GM12872 (cell line): ENCODE measurements around the gene KCNN3.

Source experiments
- CTCF ChIP-seq: IDR thresholded peaks from 3 replicates; pipeline ENCODE4 v1.5.1; 2011; ENCODE audit warnings: low read depth, mild to moderate bottlenecking, low read length, moderate library complexity; ENCODE audit not compliant: insufficient read depth

Gene KCNN3

DNA sequence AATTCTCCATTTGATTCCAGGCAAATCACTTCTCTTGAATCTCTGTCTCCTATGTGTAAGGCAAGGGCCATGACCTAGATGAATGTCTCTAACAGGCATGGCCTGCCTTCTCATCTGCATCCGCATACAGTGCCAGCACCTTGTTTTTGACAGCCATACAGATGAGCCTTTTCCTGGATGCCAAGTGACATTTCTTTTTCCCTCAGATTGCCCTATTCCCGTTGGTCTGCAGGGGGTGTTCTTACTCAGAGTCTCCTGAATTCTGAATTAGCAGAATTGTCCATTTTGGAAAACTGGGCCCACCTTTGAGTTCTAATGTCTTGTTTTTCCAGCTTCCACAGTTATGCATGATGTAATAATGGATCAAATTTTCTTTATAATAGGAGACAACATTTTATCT, 174.1 kb downstream of the KCNN3 start:
- no peak for TF ChIP-seq CTCF

DNA sequence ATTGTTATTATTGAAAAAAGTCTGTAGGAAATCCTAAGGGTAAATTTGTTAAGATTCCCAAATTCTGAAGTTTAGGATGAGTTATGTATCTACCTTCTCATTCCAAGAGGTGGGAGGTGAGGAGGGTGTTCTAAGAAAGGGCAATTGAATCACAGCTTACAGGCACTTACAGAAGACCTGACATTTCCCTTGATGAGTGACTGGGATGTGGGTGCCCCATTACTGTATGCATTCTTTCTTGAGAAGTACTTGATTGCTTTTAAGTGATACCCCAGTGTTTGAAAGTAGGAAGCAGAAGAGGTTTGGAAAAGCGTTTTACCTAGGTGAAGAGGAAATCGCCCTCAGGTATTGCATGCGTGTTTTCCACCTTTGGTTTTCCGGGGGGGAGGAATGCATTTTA, 175.1 kb downstream of the KCNN3 start:
- TF ChIP-seq CTCF = no peak

DNA sequence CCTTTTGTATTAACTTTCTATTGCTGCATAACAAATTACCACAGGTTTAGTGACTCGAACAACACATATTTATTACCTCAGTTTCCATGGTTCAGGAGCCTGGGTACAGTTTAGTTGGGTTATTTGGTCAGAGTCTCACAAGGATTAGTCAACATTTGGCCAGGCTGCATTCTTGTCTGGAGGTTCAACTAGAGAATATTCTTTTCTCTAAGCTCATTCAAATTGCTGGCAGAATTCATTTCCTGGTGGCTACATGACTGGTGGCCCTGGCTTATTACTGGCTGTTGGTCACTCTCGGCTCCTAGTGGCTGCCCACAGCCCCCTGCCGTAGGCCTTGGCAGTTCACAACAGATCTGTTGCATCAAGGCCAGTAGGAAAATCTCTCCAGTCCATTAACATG, 181.0 kb downstream of the KCNN3 start:
- no peak for TF ChIP-seq CTCF

- no peak for TF ChIP-seq CTCF
Measured at GRCh38 chr1:154686507-154686906, 183.6 kb downstream of the KCNN3 start.

DNA sequence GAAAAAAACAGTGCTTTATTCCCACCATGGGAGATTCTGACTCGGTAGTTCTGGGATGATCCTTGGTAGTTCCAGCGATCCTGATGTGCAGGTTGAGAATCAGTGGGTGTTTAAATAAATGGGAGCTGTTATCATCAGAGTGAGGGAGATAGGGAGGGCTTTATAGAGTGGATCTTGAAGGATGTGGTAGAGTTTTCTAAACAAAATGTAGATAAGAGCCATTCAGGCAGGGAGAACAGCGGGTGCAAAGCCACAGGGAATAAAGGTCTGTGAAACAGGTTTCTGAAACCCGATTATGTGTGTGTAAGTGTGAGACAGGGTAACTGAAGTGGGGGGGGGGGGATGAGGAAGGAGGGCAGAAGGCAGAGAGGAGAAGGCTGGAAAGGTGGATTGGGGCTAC, 186.3 kb downstream of the KCNN3 start:
- TF ChIP-seq CTCF = no peak

- no peak for TF ChIP-seq CTCF
Measured at GRCh38 chr1:154682254-154682653, 187.8 kb downstream of the KCNN3 start.

DNA sequence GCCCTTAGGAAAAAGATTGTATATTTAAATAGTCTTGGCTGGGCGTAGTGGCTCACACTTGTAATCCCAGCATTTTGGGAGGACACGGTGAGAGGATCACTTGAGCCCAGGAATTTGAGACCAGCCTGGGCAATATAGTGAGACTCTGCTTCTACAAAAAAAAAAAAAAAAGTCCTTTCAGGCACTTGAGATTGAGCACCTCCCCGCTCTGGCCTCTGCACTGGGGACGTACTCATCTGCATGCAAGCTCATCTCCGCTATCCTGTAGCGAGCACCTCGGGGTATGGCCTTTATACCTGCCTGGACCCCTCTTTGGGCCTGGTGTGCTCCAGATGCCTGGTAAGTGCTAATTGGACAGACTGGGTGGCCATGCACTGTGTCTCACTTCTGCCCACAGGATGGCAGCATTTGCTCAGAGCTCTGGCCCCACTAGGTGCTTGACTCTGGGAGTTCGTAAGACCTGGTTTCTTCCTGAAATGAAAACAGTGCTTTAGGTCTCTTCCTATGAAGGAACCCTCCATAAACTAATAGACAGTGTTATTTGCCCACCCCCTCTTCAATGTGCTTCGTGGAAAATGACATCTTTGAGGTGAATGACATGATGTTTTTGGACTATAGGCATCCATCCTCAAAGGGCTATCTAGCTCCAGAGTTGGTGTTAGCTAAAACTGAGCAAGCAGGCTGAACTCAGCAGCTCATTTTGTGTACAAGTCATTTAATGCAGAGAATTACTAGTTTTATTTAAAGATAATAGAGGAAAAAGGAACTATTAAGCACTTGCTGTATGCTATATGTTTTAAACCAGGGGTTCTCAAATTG, 200.4 kb downstream of the KCNN3 start:
- TF ChIP-seq CTCF = peak; percentile 90
